Kidney epithelial cell (primary cell): ENCODE results near the gene NUP58. TPM values are rescaled to one million over a fixed set of nuclear protein-coding genes. Genes with fewer than 3 reads are reported as not detected.

Source experiments
- DNase-seq: peaks from one replicate; pipeline ENCODE4 v3.0.0-alpha.2; 2010; ENCODE audit warnings: low read depth
- H3K27me3 ChIP-seq: 2 replicates; pipeline ENCODE4 v1.6.0; 2011; ENCODE audit warnings: low read length; ENCODE audit not compliant: control insufficient read depth, insufficient read depth
- H3K36me3 ChIP-seq: 2 replicates; pipeline ENCODE4 v1.5.1; 2011; ENCODE audit warnings: low read length; ENCODE audit not compliant: control insufficient read depth, insufficient read depth
- H3K4me3 ChIP-seq: 2 replicates; pipeline ENCODE4 v1.5.1; 2011; ENCODE audit warnings: low read depth, mild to moderate bottlenecking, control low read depth, low read length
- total RNA-seq: library from RNA; depleted of rRNA; stranded (reverse); fragments of >200 nt; gene quantifications from 2 replicates; pipeline ENCODE4 v1.2.3, GENCODE V29; 2015
- TF ChIP-seq, protein P1 (sequence below): IDR thresholded peaks from 2 replicates; pipeline ENCODE4 v1.5.1; 2011; ENCODE audit warnings: mild to moderate bottlenecking, moderate library complexity, low read length, control low read depth, inconsistent platforms; ENCODE audit not compliant: insufficient read depth, poor library complexity, severe bottlenecking

The NUP58 gene
- total RNA-seq, 1 donor from 2014 or later: 56.0 TPM

- no peak for DNase-seq
- no peaks in the 10 kb centered on the region for H3K27me3 ChIP-seq
- TF ChIP-seq, protein P1, sequence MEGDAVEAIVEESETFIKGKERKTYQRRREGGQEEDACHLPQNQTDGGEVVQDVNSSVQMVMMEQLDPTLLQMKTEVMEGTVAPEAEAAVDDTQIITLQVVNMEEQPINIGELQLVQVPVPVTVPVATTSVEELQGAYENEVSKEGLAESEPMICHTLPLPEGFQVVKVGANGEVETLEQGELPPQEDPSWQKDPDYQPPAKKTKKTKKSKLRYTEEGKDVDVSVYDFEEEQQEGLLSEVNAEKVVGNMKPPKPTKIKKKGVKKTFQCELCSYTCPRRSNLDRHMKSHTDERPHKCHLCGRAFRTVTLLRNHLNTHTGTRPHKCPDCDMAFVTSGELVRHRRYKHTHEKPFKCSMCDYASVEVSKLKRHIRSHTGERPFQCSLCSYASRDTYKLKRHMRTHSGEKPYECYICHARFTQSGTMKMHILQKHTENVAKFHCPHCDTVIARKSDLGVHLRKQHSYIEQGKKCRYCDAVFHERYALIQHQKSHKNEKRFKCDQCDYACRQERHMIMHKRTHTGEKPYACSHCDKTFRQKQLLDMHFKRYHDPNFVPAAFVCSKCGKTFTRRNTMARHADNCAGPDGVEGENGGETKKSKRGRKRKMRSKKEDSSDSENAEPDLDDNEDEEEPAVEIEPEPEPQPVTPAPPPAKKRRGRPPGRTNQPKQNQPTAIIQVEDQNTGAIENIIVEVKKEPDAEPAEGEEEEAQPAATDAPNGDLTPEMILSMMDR: no peak
- H3K36me3 ChIP-seq: no peaks in the 10 kb centered on the region
- no peak overlapping the region for H3K4me3 ChIP-seq
Observed at GRCh38 chr13:25330541-25330940, 29.1 kb downstream of the NUP58 start.

DNA sequence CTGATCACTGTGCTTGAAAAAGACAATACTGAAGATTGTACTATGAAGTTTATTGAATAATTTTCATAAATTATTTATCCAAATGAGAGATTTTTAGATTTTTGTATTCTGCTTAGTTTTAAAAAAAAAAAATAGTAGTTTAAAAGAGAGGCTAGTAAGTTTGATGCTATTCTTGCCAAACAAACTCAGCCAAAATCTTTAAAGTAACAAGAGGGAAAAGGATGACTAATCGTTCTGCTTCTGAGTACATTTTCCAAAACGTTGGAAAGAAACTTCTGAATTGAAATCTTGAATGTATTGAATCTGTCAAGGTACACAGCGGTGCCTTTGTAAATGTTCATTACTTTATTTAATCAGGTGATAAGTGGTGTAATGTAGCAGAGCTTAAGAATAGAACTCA lies 34.4 kb downstream of the NUP58 start:
- Histone ChIP-seq H3K4me3 (no peak overlapping the region), H3K36me3 (no peaks in the 10 kb centered on the region), H3K27me3 (no peaks in the 10 kb centered on the region)
- DNase-seq: no peak
- TF ChIP-seq, protein P1: no peak

- no peak for DNase-seq
- TF ChIP-seq, protein P1: no peak
- Histone ChIP-seq H3K4me3 (no peak overlapping the region), H3K27me3 (no peaks in the 10 kb centered on the region), H3K36me3 (no peaks in the 10 kb centered on the region)
Observed at GRCh38 chr13:25345576-25345975, 44.2 kb downstream of the NUP58 start.

- Histone ChIP-seq H3K27me3 (no peaks in the 10 kb centered on the region), H3K36me3 (no peaks in the 10 kb centered on the region), H3K4me3 (no peak overlapping the region)
- TF ChIP-seq, protein P1: no peak
- DNase-seq: no peak
Observed at GRCh38 chr13:25347151-25347550, 45.7 kb downstream of the NUP58 start.

DNA sequence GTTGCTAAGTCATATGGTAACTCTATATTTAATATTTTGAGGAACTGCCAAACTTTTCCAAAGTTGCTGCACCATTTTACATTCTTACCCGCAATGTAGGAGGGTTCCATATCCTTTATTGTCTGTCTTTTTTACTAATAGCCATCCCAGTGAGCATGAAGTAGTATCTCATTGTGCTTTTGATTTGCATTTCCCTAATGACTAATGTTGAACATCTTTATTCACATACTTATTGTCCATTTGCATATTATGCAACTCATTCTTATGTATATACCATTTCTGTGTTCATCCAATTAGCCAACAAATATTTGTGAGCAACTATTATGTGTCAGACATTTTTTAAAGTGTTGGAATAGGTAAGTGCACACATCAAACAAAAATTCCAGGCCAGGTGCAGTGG lies 50.0 kb downstream of the NUP58 start:
- TF ChIP-seq, protein P1: no peak
- Histone ChIP-seq H3K36me3 (no peaks in the 10 kb centered on the region), H3K27me3 (no peaks in the 10 kb centered on the region), H3K4me3 (no peak overlapping the region)
- DNase-seq: no peak

DNA sequence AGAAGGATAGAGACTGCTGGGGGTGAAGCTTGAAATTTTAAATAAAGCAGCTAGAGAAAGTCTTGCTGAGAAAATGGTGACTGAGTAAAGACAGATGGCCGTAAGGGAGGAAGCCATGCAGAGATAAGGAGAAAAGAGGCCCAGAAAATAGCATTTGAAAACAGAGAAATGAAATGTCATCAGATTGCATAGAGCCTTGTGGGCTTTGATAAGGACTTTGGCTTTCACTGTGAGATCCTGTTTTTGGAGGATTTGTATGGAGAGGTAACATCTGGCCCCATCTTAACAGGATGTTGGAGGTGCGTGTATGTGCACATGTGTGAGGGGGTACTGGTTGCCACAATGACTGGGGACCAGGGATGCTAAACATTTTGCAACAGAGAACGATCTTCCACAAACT lies 50.8 kb downstream of the NUP58 start:
- TF ChIP-seq, protein P1: no peak
- no peaks in the 10 kb centered on the region for H3K36me3 ChIP-seq
- no peak for DNase-seq
- H3K4me3 ChIP-seq: no peak overlapping the region
- no peaks in the 10 kb centered on the region for H3K27me3 ChIP-seq
